Liver (tissue), 3 donors: ENCODE measurements around the gene FTHL17.

Source experiments
- CTCF ChIP-seq: fragments of 150-350 bp; IDR thresholded peaks from 2 replicates; pipeline ENCODE4 v1.5.1; 2017; ENCODE audit warnings: improper control_type of control experiment, low read depth, low read length; ENCODE audit not compliant: missing input control
- GABPA ChIP-seq, 2 donors: IDR thresholded peaks in 1 of 2; conservative IDR thresholded peaks in 1 of 2; 2 replicates each; pipeline ENCODE4 v1.6.1; 2016; ENCODE audit warnings: antibody characterized with exemption in 2 of 2, mild to moderate bottlenecking in 1 of 2, moderate library complexity in 1 of 2
- RAD21 ChIP-seq, 2 donors: IDR thresholded peaks; 2 replicates each; pipeline ENCODE4 v1.6.1; 2016; ENCODE audit warnings: antibody characterized with exemption in 2 of 2, mild to moderate bottlenecking in 2 of 2
- donor health status: healthy.
- donor health status: healthy.

GRCh38 chrX:31057691-31058090 lies 14.2 kb downstream of the FTHL17 start:
- TF ChIP-seq RAD21 (IDR thresholded peaks at IDR 0.05) (no peak), CTCF (no peak), GABPA (IDR thresholded peaks at IDR 0.05 in 1 of 2, conservative IDR thresholded peaks at IDR 0.05 in 1 of 2) (no peak)
